Mesodermal cell (in vitro differentiated cells): Measurements from ENCODE around the gene RCBTB1.
"Not testable (repeated sequence)": the region's sequence is repeated elsewhere in the genome, so short reads cannot be mapped to it uniquely, and the experiment has no call there.

ENCODE experiments used
- H3K27ac ChIP-seq: 2 replicates; pipeline ENCODE4 v1.7.0; 2013; ENCODE audit warnings: mild to moderate bottlenecking, low read depth, low read length, moderate library complexity; ENCODE audit not compliant: severe bottlenecking
- H3K36me3 ChIP-seq: 2 replicates; pipeline ENCODE4 v1.7.1; 2013; ENCODE audit warnings: mild to moderate bottlenecking, low read length, moderate library complexity; ENCODE audit not compliant: control insufficient read depth, insufficient read depth
- H3K4me1 ChIP-seq: one replicate; pipeline ENCODE4 v1.7.1; 2013; ENCODE audit warnings: mild to moderate bottlenecking, low read length; ENCODE audit not compliant: insufficient read depth, control insufficient read depth, poor library complexity, severe bottlenecking
- H3K4me3 ChIP-seq: 2 replicates; pipeline ENCODE4 v1.7.0; 2013; ENCODE audit warnings: low read length, control low read depth, mild to moderate bottlenecking; ENCODE audit not compliant: insufficient read depth, poor library complexity, severe bottlenecking; ENCODE audit errors: extremely low read depth
- H3K9me3 ChIP-seq: 2 replicates; pipeline ENCODE4 v1.7.1; 2013; ENCODE audit warnings: mild to moderate bottlenecking, low read length, moderate library complexity; ENCODE audit not compliant: control insufficient read depth
- WGBS, 2 experiments: methylation state at CpG; one replicate each; pipeline ENCODE4 v1.1.5; 2013; ENCODE audit warnings: missing lambda C conversion rate in 2 of 2; ENCODE audit not compliant: insufficient coverage in 2 of 2; 5-methylcytosine and 5-hydroxymethylcytosine counted together

RCBTB1 gene

GRCh38 chr13:49622174-49622946, 37.0 kb upstream of the RCBTB1 start:
- Histone ChIP-seq H3K4me3 (no peak overlapping the region), H3K9me3 (no peaks in the 10 kb centered on the region), H3K36me3 (no peaks in the 10 kb centered on the region), H3K27ac (no peak overlapping the region), H3K4me1 (no peaks in the 10 kb centered on the region)
- 96% methylated on average over 6 to 7 of the region's 11 CpGs for WGBS, 2 experiments

DNA sequence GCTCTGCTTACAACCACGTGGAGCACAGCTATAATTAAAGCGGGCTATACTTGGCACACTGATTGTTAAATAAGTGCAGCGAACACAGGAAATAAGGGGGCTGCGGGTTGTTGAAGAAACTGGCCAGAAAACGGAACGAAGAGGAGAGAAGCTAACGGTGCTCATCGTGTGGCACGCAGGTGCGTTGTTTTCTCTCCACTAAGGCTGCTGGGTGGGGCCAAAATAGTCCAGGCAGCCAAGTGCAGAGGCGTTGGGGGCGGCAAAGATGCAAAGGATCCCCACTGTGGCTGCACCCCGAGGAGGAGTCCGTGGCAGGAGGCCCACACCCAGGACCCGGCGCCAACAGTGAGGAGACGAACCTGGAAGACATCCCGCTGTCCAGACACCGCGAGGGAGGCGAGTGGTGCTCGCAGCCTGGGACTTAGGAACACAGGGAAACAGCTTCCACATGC, 34.8 kb upstream of the RCBTB1 start:
- Histone ChIP-seq H3K27ac (no peak overlapping the region), H3K36me3 (no peaks in the 10 kb centered on the region), H3K4me3 (no peak overlapping the region), H3K4me1 (peaks cover 3% of the 10 kb centered on the region), H3K9me3 (no peaks in the 10 kb centered on the region)
- WGBS, 2 experiments: 86 to 92% methylated on average over 21 to 22 of the region's 22 CpGs

- Histone ChIP-seq H3K4me3 (no peak overlapping the region), H3K4me1 (peaks cover 3% of the 10 kb centered on the region), H3K36me3 (no peaks in the 10 kb centered on the region), H3K9me3 (no peaks in the 10 kb centered on the region), H3K27ac (peak overlapping the region; percentile 70)
- WGBS, 2 experiments: 93% methylated on average over 2 of the region's 3 CpGs
Measured at GRCh38 chr13:49616676-49617065, 31.3 kb upstream of the RCBTB1 start.

- H3K27ac ChIP-seq: peak overlapping the region; percentile 70
- WGBS, 2 experiments: 93% methylated on average over 5 of the region's 8 CpGs; no CpG with 5 or more reads in 1 of the 2 experiments
- no peaks in the 10 kb centered on the region for H3K36me3 ChIP-seq
- no peak overlapping the region for H3K4me3 ChIP-seq
- H3K4me1 ChIP-seq: peaks cover 3% of the 10 kb centered on the region
- no peaks in the 10 kb centered on the region for H3K9me3 ChIP-seq
Measured at GRCh38 chr13:49615836-49616675, 30.7 kb upstream of the RCBTB1 start.

DNA sequence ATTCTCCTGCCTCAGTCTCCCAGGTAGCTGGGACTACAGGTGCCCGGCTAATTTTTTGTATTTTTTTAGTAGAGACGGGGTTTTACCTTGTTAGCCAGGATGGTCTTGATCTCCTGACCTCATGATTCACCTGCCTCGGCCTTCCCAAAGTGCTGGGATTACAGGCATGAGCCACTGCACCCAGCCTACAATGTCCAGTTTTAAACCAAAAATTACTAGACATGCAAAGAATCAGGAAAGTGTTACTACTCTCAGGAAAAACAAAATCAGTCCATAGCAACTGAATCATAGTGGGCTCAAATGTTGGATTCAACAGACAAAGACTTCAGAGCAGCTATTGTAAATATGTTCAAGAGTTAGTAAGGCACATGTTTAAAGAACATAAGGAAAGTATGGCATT, 26.7 kb upstream of the RCBTB1 start:
- 77 to 96% methylated on average over 2 to 3 of the region's 3 CpGs for WGBS, 2 experiments
- not testable (repeated sequence) for H3K4me3 ChIP-seq, H3K36me3 ChIP-seq, H3K9me3 ChIP-seq, H3K27ac ChIP-seq, H3K4me1 ChIP-seq

- H3K36me3 ChIP-seq: no peaks in the 10 kb centered on the region
- H3K9me3 ChIP-seq: no peaks in the 10 kb centered on the region
- H3K27ac ChIP-seq: no peak overlapping the region
- H3K4me1 ChIP-seq: no peaks in the 10 kb centered on the region
- no peak overlapping the region for H3K4me3 ChIP-seq
- 75 to 83% methylated on average over 1 of the region's 1 CpG for WGBS, 2 experiments
Measured at GRCh38 chr13:49610176-49610575, 24.8 kb upstream of the RCBTB1 start.

DNA sequence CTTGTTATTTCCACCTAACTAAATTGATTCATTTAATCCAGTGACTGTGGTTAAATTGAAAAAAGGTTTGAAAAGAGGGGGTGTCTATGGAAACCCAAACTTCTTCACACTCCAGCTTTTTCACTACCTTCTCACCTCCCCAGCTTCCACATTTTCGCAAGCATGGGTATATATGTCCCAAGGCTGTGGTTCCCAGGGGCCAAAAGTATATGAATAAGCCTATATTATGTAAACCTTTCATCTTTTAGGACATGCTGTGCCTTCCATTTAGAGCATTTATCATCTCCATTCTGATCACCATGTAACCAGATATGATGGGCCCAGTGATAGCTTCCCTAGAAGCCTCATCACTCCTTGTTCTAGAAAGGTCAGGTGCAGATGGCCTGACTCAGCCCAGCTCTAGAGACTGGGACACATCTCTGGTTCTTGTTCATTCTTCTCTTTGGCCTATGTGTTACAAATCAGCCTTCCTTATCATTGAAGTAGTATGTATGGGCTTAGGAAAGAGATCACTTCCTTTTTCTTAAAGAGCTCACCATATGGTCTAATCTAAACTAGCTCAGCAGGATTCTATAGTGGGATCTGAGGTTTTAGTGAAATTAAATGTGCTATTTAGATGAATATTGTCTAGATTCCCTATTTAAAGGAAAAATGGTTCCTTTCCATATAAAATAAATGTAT, 23.4 kb upstream of the RCBTB1 start:
- H3K36me3 ChIP-seq: no peaks in the 10 kb centered on the region
- no peaks in the 10 kb centered on the region for H3K9me3 ChIP-seq
- no peak overlapping the region for H3K4me3 ChIP-seq
- no CpG with 5 or more reads among the region's 1 CpG for WGBS, 2 experiments
- no peaks in the 10 kb centered on the region for H3K4me1 ChIP-seq
- no peak overlapping the region for H3K27ac ChIP-seq

GRCh38 chr13:49607761-49608160, 22.4 kb upstream of the RCBTB1 start:
- Histone ChIP-seq H3K9me3 (no peaks in the 10 kb centered on the region), H3K27ac (no peak overlapping the region), H3K4me3 (no peak overlapping the region), H3K36me3 (no peaks in the 10 kb centered on the region), H3K4me1 (no peaks in the 10 kb centered on the region)
- 83 to 100% methylated on average over 1 of the region's 5 CpGs for WGBS, 2 experiments

DNA sequence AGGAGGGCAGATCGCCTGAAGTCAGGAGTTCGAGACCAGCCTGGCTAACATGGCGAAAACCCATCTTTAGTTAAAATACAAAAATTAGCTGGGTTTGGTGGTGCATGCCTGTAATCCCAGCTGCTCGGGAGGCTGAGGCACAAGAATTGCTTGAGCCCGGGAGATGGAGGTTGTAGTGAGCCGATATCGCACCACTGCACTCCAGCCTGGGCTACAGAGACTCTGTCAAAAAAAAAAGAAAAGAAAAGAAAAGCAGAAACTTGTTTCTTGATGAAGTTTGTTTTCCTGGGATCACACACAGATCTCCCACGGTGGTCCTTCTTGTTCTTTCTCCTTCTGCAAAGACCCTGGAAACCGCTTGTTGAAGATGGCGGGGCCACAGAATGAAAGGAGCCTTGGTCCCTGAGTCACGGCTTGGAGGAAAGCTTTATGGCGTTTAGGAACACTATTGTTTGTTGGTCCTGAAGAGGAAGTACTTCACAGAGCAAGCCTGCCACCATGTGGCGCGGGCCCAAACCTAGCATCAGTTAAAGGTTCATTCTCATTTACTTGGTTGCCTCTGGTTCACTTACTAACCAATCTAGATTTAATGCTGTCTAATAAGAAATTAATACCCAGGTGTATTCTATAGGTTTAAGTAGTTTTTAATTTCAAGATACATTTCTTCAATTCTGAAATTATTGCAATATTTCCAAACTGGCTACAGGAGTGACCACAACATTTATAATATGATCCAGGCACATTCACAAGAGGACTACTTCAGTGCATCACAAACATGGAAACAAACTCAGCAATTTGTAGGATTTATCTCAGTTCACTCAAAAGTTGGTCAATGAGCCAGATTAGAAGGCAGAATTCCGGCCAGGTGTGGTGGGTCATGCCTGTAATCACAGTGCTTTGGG, 21.6 kb upstream of the RCBTB1 start:
- Histone ChIP-seq H3K9me3 (no peaks in the 10 kb centered on the region), H3K36me3 (no peaks in the 10 kb centered on the region), H3K27ac (no peak overlapping the region), H3K4me1 (no peaks in the 10 kb centered on the region), H3K4me3 (no peak overlapping the region)
- 60 to 79% methylated on average over 9 to 12 of the region's 15 CpGs for WGBS, 2 experiments

DNA sequence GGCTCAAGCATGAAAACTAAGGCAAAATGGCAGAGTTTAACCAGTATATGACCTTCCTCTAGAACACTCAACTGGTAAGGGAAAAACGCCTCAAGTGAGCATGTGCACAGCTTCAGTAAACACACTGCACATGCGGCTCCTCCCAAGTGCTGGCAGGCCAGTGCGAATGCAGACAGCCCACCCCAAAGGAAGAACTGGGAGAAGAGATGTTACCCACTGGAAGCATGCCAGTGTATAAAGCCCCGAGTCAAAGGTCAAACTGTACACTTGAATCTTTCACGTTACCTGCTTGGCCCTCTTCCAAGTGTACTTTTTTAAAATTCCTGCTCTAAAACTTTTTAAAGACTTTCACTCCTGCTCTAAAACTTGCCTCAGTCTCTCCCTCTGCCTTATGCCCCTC, 19.2 kb upstream of the RCBTB1 start:
- WGBS, 2 experiments: 88 to 97% methylated on average over 4 to 5 of the region's 5 CpGs
- no peak overlapping the region for H3K4me3 ChIP-seq
- H3K27ac ChIP-seq: no peak overlapping the region
- no peaks in the 10 kb centered on the region for H3K36me3 ChIP-seq
- H3K9me3 ChIP-seq: no peaks in the 10 kb centered on the region
- H3K4me1 ChIP-seq: no peaks in the 10 kb centered on the region
